CD4-positive, alpha-beta T cell (primary cell): Measurements from ENCODE around the gene LRP1B. TPM values are rescaled to one million over a fixed set of nuclear protein-coding genes. Genes with fewer than 3 reads are reported as not detected.

Experiments
- ATAC-seq: fragments of 200-7000 bp; cut with Tn5 transposase; one replicate; pipeline ENCODE4 v1.10.0; 2022; ENCODE audit warnings: mild to moderate bottlenecking; ENCODE audit not compliant: poor library complexity
- CTCF ChIA-PET: fragments of 350-600 bp; sonication (Branson Sonifier 250); formaldehyde crosslinking; loops from one replicate; lab custom pipeline; 2021; ENCODE audit warnings: antibody characterized with exemption, inconsistent platforms; lab: Charles Lee
- POLR2A ChIA-PET: fragments of 350-600 bp; sonication (Branson Sonifier 250); formaldehyde crosslinking; loops from one replicate; lab custom pipeline; 2021; ENCODE audit warnings: antibody characterized with exemption, inconsistent platforms; lab: Charles Lee
- DNase-seq, 14 experiments: peaks; one replicate each; pipeline ENCODE4 v3.0.0-alpha.2; 2013 to 2020; ENCODE audit warnings: mixed read lengths in 2 of 14
- H3K27ac ChIP-seq, 2 donors: one replicate each; pipeline versions ENCODE4 v1.5.1 to v1.7.0; 2013; ENCODE audit warnings: low read length in 2 of 2, low read depth in 1 of 2, mild to moderate bottlenecking in 1 of 2
- H3K27me3 ChIP-seq, 2 experiments: 1 replicate in 1 of 2; 2 replicates in 1 of 2; pipeline versions ENCODE4 v1.6.1 to v1.7.0; 2013; ENCODE audit warnings: low read length in 2 of 2, control low read depth in 1 of 2, mild to moderate bottlenecking in 1 of 2, moderate library complexity in 1 of 2; ENCODE audit not compliant: insufficient read depth in 2 of 2, control insufficient read depth in 1 of 2
- H3K36me3 ChIP-seq: one replicate; pipeline ENCODE4 v1.6.1; 2013; ENCODE audit warnings: low read length, control low read depth; ENCODE audit not compliant: insufficient read depth
- H3K4me1 ChIP-seq: one replicate; pipeline ENCODE4 v1.6.1; 2013; ENCODE audit warnings: low read length, control low read depth; ENCODE audit not compliant: insufficient read depth
- H3K4me3 ChIP-seq: one replicate; pipeline ENCODE4 v1.5.1; 2013; ENCODE audit warnings: mild to moderate bottlenecking, low read length, moderate library complexity
- H3K9me3 ChIP-seq, 2 experiments: 1 replicate in 1 of 2; 2 replicates in 1 of 2; pipeline versions ENCODE4 v1.6.1 to v1.7.0; 2013; ENCODE audit warnings: low read length in 2 of 2, mild to moderate bottlenecking in 2 of 2, control low read depth in 1 of 2, moderate library complexity in 1 of 2; ENCODE audit not compliant: control insufficient read depth in 1 of 2, insufficient read depth in 1 of 2
- H3K27ac Mint-ChIP-seq: one replicate; pipeline ENCODE4 v1.8.0; 2020; ENCODE audit warnings: mixed read lengths
- H3K27me3 Mint-ChIP-seq: one replicate; pipeline ENCODE4 v1.8.0; 2021; ENCODE audit warnings: mixed read lengths
- H3K36me3 Mint-ChIP-seq: one replicate; pipeline ENCODE4 v1.8.0; 2021; ENCODE audit warnings: low read depth, mixed read lengths
- H3K4me1 Mint-ChIP-seq: one replicate; pipeline ENCODE4 v1.8.0; 2021; ENCODE audit warnings: low read depth, mixed read lengths
- H3K4me3 Mint-ChIP-seq: one replicate; pipeline ENCODE4 v1.8.0; 2020; ENCODE audit warnings: mild to moderate bottlenecking, mixed read lengths
- H3K9me3 Mint-ChIP-seq: one replicate; pipeline ENCODE4 v1.8.0; 2020; ENCODE audit warnings: mixed read lengths
- intact Hi-C, 2 experiments: fragments of 100-400 bp; cut with DNase I in 1 of 2; cut with micrococcal nuclease in 1 of 2; formaldehyde crosslinking; loops; one replicate each; pipeline versions ENCODE4 v1.15.1 to v1.9.0; 2023 to 2025; cut with DNase I, micrococcal nuclease
- total RNA-seq, 174 experiments: library from RNA in 2 of 174; stranded (reverse) in 2 of 174; gene quantifications; one replicate each; pipeline ENCODE4 v1.2.3 and lab custom pipeline; 2021 to 2026
- TF ChIP-seq, protein P1 (sequence below): fragments of 200-600 bp; IDR thresholded peaks from one replicate; pipeline ENCODE4 v1.8.0; 2022; ENCODE audit warnings: antibody characterized with exemption, mild to moderate bottlenecking

LRP1B gene
- total RNA-seq, 2 experiments from 2014 or later = not detected

DNA sequence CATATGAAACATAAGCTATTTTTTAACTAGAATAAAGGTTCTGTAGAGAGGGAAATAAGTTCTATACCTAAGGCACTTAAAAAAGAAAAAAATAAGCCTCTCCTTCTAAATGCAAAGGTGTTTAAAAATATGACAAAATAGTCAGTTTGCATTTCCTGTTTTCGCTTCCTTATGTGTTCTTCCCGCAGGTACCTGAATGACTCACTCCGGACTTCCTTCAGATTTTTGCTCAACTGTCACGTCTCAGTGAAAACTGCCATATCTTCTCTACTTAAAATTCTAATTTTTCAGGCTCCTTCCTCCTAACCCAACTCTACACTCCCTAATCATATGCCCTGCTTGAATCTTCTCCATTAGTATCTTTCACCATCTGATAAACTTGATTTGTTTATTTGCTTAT lies 1333.1 kb downstream of the LRP1B start:
- Mint-ChIP-seq H3K36me3 (no peaks in the 10 kb centered on the region), H3K9me3 (peaks cover 10% of the 10 kb centered on the region), H3K27me3 (no peaks in the 10 kb centered on the region), H3K4me3 (no peak overlapping the region), H3K4me1 (no peaks in the 10 kb centered on the region), H3K27ac (no peak overlapping the region)
- no peak for DNase-seq
- no peaks in the 10 kb centered on the region for H3K36me3 ChIP-seq
- H3K27me3 ChIP-seq = no peaks in the 10 kb centered on the region
- ChIA-PET CTCF (no interaction called here), POLR2A (no interaction called here)
- no peak overlapping the region for H3K27ac ChIP-seq
- H3K4me3 ChIP-seq = no peak overlapping the region
- no peaks in the 10 kb centered on the region for H3K9me3 ChIP-seq
- intact Hi-C loops = no loop called here
- TF ChIP-seq, protein P1, sequence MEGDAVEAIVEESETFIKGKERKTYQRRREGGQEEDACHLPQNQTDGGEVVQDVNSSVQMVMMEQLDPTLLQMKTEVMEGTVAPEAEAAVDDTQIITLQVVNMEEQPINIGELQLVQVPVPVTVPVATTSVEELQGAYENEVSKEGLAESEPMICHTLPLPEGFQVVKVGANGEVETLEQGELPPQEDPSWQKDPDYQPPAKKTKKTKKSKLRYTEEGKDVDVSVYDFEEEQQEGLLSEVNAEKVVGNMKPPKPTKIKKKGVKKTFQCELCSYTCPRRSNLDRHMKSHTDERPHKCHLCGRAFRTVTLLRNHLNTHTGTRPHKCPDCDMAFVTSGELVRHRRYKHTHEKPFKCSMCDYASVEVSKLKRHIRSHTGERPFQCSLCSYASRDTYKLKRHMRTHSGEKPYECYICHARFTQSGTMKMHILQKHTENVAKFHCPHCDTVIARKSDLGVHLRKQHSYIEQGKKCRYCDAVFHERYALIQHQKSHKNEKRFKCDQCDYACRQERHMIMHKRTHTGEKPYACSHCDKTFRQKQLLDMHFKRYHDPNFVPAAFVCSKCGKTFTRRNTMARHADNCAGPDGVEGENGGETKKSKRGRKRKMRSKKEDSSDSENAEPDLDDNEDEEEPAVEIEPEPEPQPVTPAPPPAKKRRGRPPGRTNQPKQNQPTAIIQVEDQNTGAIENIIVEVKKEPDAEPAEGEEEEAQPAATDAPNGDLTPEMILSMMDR = no peak
- H3K4me1 ChIP-seq = no peaks in the 10 kb centered on the region
- no peak for ATAC-seq

DNA sequence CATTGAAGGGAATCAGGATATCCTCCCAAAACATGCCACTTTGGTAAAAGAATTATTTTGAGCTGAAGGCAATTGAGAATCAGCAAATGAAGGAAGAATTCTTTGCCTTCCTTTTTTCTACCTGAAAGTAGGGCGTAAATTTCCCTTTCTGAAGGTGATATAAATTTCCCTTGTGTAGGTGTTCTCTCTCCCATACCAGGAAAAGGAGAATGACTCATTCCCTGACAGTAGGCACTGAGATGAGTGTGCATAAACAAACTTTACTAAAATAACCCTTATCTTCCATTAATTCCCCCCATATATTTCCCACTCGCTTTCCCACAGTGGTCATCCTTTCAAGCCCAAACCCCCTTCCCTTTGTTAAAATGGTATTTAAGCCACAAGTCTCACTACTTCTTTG lies 1339.0 kb downstream of the LRP1B start:
- H3K36me3 Mint-ChIP-seq = no peaks in the 10 kb centered on the region
- no peaks in the 10 kb centered on the region for H3K36me3 ChIP-seq
- no peak overlapping the region for H3K4me3 Mint-ChIP-seq
- H3K4me3 ChIP-seq = no peak overlapping the region
- no peak overlapping the region for H3K27ac ChIP-seq
- DNase-seq (no peak), ATAC-seq (no peak)
- intact Hi-C loops = no loop called here
- no peaks in the 10 kb centered on the region for H3K4me1 Mint-ChIP-seq
- no peaks in the 10 kb centered on the region for H3K27me3 ChIP-seq
- TF ChIP-seq, protein P1 = no peak
- H3K9me3 Mint-ChIP-seq = peaks cover 7% of the 10 kb centered on the region
- POLR2A ChIA-PET = no interaction called here
- no peak overlapping the region for H3K27ac Mint-ChIP-seq
- CTCF ChIA-PET = no interaction called here
- no peaks in the 10 kb centered on the region for H3K27me3 Mint-ChIP-seq
- H3K9me3 ChIP-seq = peaks cover 5% of the 10 kb centered on the region in 2 experiments
- no peaks in the 10 kb centered on the region for H3K4me1 ChIP-seq

DNA sequence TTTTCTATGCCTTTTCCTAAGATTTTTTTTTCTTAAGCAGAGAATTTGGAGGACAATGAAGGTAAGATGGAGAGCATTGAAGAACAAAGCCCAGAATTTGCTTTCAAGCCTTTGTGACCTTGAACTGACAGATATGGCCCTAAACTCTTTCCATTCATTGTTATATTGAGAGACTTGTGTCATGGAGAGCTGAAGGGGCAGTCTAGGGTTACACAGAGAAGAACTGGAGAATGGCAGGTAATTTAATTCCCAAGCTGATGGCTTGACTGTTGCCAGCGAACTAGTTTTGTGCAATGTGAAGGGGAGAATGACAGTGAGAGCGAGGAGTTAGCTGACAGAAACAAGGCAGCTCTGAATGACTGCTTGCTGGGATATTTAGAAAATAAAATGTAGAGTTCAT lies 1344.2 kb downstream of the LRP1B start:
- Mint-ChIP-seq H3K4me3 (no peak overlapping the region), H3K9me3 (peaks cover 7% of the 10 kb centered on the region), H3K4me1 (no peaks in the 10 kb centered on the region), H3K36me3 (no peaks in the 10 kb centered on the region), H3K27ac (no peak overlapping the region), H3K27me3 (no peaks in the 10 kb centered on the region)
- Histone ChIP-seq H3K27me3 (no peaks in the 10 kb centered on the region), H3K9me3 (peaks cover 5% of the 10 kb centered on the region in 2 experiments), H3K4me3 (no peak overlapping the region), H3K36me3 (no peaks in the 10 kb centered on the region), H3K27ac (no peak overlapping the region), H3K4me1 (no peaks in the 10 kb centered on the region)
- intact Hi-C loops = no loop called here
- ATAC-seq = no peak
- CTCF ChIA-PET = no interaction called here
- TF ChIP-seq, protein P1 = no peak
- POLR2A ChIA-PET = no interaction called here
- DNase-seq = no peak
